Upper lobe of left lung (tissue), 6 donors: ENCODE results near the gene CAMSAP1. TPM values are rescaled to one million over a fixed set of nuclear protein-coding genes. Genes with fewer than 3 reads are reported as not detected.

Experiments
- ATAC-seq, 2 donors: fragments of 200-7000 bp; cut with Tn5 transposase; one replicate each; pipeline ENCODE4 v1.9.1; 2022; ENCODE audit warnings: mild to moderate bottlenecking in 2 of 2, moderate library complexity in 2 of 2; ENCODE audit not compliant: low FRiP score in 2 of 2
- DNase-seq, 2 donors: peaks; one replicate each; pipeline ENCODE4 v3.0.0-alpha.2; 2019 to 2020
- H3K27ac ChIP-seq, 4 donors: fragments of 200-600 bp; sonication (generic); one replicate each; pipeline ENCODE4 v1.5.1; 2016 to 2019
- H3K27me3 ChIP-seq, 4 donors: fragments of 200-600 bp; sonication (generic); one replicate each; pipeline ENCODE4 v1.5.1; 2017 to 2019
- H3K36me3 ChIP-seq, 4 donors: fragments of 200-600 bp; sonication (generic); one replicate each; pipeline ENCODE4 v1.5.1; 2016 to 2019
- H3K4me1 ChIP-seq, 4 donors: fragments of 200-600 bp; sonication (generic); one replicate each; pipeline ENCODE4 v1.5.1; 2018 to 2019
- H3K4me3 ChIP-seq, 4 donors: fragments of 200-600 bp; sonication (generic); one replicate each; pipeline ENCODE4 v1.5.1; 2017 to 2019; ENCODE audit warnings: mild to moderate bottlenecking in 2 of 4, moderate library complexity in 1 of 4
- H3K9me3 ChIP-seq, 4 donors: fragments of 200-600 bp; sonication (generic); one replicate each; pipeline ENCODE4 v1.5.1; 2018 to 2019
- CTCF ChIP-seq, 6 experiments: fragments of 450-650 bp in 4 of 6; fragments of 200-600 bp in 2 of 6; sonication (generic) in 2 of 6; IDR thresholded peaks; one replicate each; pipeline ENCODE4 v1.5.1; 2016 to 2019; ENCODE audit warnings: antibody characterized with exemption in 6 of 6
- EP300 ChIP-seq, 4 donors: sonication (generic); formaldehyde crosslinking; IDR thresholded peaks; one replicate each; pipeline ENCODE4 v1.5.1; 2017; ENCODE audit warnings: antibody characterized with exemption in 4 of 4, control low read depth in 2 of 4
- POLR2A ChIP-seq, 4 donors: fragments of 450-650 bp; IDR thresholded peaks; one replicate each; pipeline ENCODE4 v1.5.1; 2016 to 2017; ENCODE audit warnings: antibody characterized with exemption in 4 of 4, mild to moderate bottlenecking in 2 of 4
- POLR2AphosphoS5 ChIP-seq, 2 donors: sonication (generic); formaldehyde crosslinking; IDR thresholded peaks; one replicate each; pipeline ENCODE4 v1.5.1; 2017; ENCODE audit warnings: antibody characterized with exemption in 2 of 2
- WGBS, 2 donors: methylation state at CpG; one replicate each; pipeline ENCODE4 v1.1.5; 2017 to 2018; 5-methylcytosine and 5-hydroxymethylcytosine counted together
- total RNA-seq, 6 donors: library from RNA; depleted of rRNA in 4 of 6; stranded (reverse); fragments of >200 nt in 4 of 6; gene quantifications; one replicate each; pipeline versions ENCODE4 v1.1.0 to v1.2.1, GENCODE V29; 2016 to 2021
- donor health status: DM: no; HTN: no; CAD: no; lungs with moderate emphysema.
- donor health status: DM: no; HTN: yes; CAD: no; lungs with severe emphysema.

CAMSAP1 gene
- total RNA-seq, 6 donors from 2014 or later, result 29.9 to 39.7 (median 34.1) TPM

DNA sequence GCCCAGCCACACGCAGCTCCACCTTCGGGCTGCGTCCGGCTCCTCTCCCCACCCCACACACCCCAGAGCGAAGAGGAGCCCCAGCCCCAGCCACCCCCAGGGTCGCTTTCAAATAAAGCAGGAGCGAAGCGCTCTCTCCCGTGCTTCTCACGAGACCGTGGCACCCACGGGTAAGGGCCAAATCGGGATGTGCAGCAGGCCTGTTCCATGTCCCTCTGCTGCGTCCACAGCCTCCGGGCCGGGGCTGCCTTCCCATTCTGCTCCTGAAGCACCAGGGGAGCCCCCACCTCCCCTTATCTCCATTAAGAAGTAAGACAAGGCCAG, 145.5 kb downstream of the CAMSAP1 start:
- TF ChIP-seq CTCF (IDR thresholded peaks at IDR 0.05) (no peak), EP300 (IDR thresholded peaks at IDR 0.05) (no peak), POLR2AphosphoS5 (IDR thresholded peaks at IDR 0.05) (no peak), POLR2A (IDR thresholded peaks at IDR 0.05) (no peak)
- DNase-seq (peak in 1 of 2 donors; percentile 51), ATAC-seq (no peak)
- WGBS, 2 donors, result 88% methylated on average over 16 of the region's 16 CpGs; no CpG with 5 or more reads in 1 of the 2 donors
- Histone ChIP-seq H3K9me3 (peaks cover 0 to 17% (median 12%) of the 10 kb centered on the region in 4 donors), H3K4me1 (no peaks in the 10 kb centered on the region), H3K27me3 (no peaks in the 10 kb centered on the region), H3K27ac (no peak overlapping the region), H3K4me3 (no peak overlapping the region), H3K36me3 (no peaks in the 10 kb centered on the region)

GRCh38 chr9:135761150-135761844, 146.0 kb downstream of the CAMSAP1 start:
- no peaks in the 10 kb centered on the region for H3K4me1 ChIP-seq
- H3K9me3 ChIP-seq, result peaks cover 0 to 12% (median 9%) of the 10 kb centered on the region in 4 donors
- ATAC-seq (no peak), DNase-seq (peak in 1 of 2 donors; percentile 58)
- H3K27me3 ChIP-seq, result no peaks in the 10 kb centered on the region
- H3K4me3 ChIP-seq, result no peak overlapping the region
- H3K27ac ChIP-seq, result no peak overlapping the region
- 61 to 74% methylated on average over 17 to 20 of the region's 20 CpGs for WGBS, 2 donors
- no peaks in the 10 kb centered on the region for H3K36me3 ChIP-seq
- TF ChIP-seq EP300 (IDR thresholded peaks at IDR 0.05) (no peak), POLR2A (IDR thresholded peaks at IDR 0.05) (no peak), CTCF (IDR thresholded peaks at IDR 0.05) (no peak)

DNA sequence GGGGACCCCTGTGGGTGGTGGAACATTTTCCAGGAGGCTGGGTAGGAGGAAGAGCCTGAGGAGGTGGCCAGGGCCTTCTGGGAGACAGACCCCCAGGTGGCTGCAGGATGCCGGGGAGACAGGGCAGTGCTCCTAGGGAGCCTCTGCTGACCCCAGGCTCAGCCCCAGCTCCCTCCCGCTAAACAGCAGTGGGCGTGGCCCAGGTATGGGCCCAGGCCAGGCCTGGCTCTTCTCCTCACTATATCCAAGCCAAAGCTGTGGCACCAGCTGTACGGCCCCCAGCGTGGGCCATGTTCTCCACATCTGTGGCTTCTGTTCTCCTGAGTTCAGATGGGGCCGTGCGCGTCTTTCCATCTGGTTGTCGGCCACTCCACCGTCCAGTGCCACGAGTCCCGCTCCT, 146.9 kb downstream of the CAMSAP1 start:
- Histone ChIP-seq H3K4me3 (no peak overlapping the region), H3K36me3 (no peaks in the 10 kb centered on the region), H3K4me1 (no peaks in the 10 kb centered on the region), H3K27ac (no peak overlapping the region), H3K27me3 (no peaks in the 10 kb centered on the region), H3K9me3 (peaks cover 0 to 4% (median 2%) of the 10 kb centered on the region in 4 donors)
- TF ChIP-seq CTCF (IDR thresholded peaks at IDR 0.05), result no peak
- no peak for TF ChIP-seq POLR2AphosphoS5 (IDR thresholded peaks at IDR 0.05)
- no peak for TF ChIP-seq POLR2A (IDR thresholded peaks at IDR 0.05)
- no peak for TF ChIP-seq EP300 (IDR thresholded peaks at IDR 0.05)
- ATAC-seq, result no peak
- DNase-seq, result peak in 1 of 2 donors; percentile 54
- 76 to 91% methylated on average over 9 to 12 of the region's 12 CpGs for WGBS, 2 donors

DNA sequence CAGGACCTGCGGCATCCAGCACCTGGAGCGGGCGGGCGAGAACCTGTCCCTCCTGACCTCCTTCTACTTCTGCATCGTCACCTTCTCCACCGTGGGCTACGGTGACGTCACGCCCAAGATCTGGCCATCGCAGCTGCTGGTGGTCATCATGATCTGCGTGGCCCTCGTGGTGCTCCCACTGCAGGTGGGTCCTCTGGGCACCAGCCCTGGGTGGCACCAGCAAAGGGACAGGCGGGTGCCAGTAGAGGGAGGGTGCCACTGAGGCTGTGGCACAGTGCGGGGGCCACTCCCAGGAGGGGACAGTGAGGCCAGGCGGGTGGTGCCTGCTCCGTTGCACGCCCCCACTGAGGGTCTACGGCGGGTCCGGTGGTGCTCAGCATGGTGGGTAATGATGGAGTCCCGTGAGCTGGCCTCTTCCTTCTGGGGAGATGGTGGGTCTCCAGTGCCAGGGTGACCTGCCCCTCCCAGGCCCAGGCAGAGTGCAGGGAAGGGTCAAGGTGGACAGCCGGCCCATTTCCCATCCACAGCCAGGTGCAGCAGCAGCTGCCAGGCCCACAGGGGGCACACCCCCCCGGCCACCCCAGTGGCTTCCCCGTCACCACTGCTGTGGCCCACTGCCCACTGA, 147.6 kb downstream of the CAMSAP1 start:
- H3K4me3 ChIP-seq, result no peak overlapping the region
- DNase-seq (peak in 1 of 2 donors; percentile 63), ATAC-seq (peak in 1 of 2 donors; percentile 9)
- TF ChIP-seq POLR2A (IDR thresholded peaks at IDR 0.05) (no peak), POLR2AphosphoS5 (IDR thresholded peaks at IDR 0.05) (no peak), CTCF (IDR thresholded peaks at IDR 0.05) (no peak), EP300 (IDR thresholded peaks at IDR 0.05) (no peak)
- WGBS, 2 donors, result 90 to 92% methylated on average over 2 to 24 of the region's 24 CpGs
- H3K9me3 ChIP-seq, result no peaks in the 10 kb centered on the region
- H3K4me1 ChIP-seq, result no peaks in the 10 kb centered on the region
- H3K27me3 ChIP-seq, result no peaks in the 10 kb centered on the region
- no peaks in the 10 kb centered on the region for H3K36me3 ChIP-seq
- H3K27ac ChIP-seq, result no peak overlapping the region
